HG02981 (cell line): Measurements from ENCODE around the gene VWF.
"Not testable (repeated sequence)": the region's sequence is repeated elsewhere in the genome, so short reads cannot be mapped to it uniquely, and the experiment has no call there.

ENCODE experiments used
- ATAC-seq: cut with Tn5 transposase; IDR thresholded peaks from one replicate; pipeline ENCODE4 v1.9.1; 2021; ENCODE audit warnings: mild to moderate bottlenecking, moderate library complexity; ENCODE audit not compliant: unreplicated experiment

VWF gene

DNA sequence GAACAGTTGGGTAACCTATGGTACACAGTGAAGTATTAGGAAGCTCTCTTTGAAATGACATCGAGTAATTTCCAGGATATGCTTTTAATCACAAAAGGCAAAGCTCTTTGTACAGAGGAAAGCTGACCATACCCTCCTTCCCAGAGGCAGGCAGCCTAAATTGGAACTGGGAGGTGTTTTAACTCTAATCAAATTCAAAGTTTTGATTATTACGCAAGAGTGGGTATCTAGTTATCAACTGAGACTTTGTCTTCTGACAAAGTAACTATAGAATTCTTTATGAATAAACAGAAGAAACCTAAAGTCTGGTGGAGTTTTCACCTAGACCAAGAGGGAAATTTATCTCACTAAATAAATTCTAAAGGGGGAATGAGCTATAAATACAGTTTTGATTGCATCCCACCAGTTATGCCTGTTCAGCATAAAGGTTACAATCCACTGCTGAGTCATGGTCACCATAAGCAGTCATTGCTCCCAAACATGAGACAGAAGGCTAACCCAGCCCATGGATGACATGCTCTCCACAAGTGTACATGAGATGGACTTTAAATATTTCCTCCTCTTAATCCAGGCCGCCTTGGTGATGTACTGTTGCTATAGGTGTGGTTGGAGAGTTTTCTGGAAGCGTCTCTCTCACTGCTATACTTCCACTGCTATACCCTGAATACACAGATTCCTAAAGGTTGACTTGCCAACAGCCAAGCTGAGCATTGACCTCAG lies 113.7 kb downstream of the VWF start:
- ATAC-seq = not testable (repeated sequence)

DNA sequence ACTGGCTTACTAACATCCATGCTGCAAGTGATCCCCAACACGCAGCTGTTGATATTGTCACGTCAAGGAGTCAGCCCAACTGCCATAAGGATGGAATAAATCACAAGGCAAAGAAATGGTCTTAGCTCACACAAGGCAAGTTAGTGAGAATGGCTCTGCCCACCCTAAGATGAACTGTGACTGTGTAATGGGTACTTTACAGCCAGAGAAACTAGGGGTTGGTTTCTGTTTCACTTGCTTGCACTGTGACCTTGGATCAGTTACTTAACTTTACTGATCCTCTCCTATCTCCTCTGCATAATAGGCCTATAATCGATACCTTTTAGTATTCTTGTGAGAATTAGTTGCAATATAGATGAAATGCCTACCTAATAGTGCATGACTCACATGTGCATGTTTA lies 127.2 kb downstream of the VWF start:
- no peak for ATAC-seq

DNA sequence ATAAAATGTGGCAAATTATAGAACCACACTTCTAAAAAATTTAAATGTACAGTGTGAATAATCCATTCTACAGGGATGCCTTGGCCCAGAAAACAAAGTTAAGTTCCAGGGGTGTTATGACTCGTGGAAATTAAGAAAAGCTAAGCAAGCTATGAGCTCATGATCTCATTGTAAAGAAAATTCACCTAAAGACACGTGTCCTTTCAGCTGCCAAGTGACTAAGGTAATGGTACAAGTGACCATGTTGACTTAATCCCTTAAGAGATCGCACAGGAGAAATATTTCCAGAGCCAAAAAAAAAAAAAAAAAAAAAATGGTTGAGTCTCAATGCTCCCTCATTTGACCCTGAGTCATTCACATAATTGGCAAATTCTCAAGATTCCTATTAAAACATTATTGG lies 128.0 kb downstream of the VWF start:
- ATAC-seq = no peak

DNA sequence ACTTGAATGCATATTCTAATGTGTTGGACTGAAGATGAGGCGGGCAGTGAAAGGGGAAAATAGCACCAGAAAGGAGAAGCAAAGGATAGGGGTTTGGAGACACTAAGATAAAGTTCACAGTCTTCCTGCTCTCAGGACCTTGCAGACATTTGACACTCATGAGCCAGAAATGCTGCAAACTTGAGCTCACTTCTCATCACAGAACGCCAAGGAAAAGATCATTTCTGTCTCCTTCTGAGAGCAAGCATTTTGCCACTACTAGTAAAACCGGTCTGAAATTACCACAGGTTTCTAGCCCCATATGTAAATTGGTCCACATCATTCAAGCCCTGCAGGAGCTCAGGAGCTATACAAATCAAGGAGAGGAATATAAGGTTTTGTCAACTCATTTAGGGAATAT lies 134.8 kb downstream of the VWF start:
- ATAC-seq = no peak

DNA sequence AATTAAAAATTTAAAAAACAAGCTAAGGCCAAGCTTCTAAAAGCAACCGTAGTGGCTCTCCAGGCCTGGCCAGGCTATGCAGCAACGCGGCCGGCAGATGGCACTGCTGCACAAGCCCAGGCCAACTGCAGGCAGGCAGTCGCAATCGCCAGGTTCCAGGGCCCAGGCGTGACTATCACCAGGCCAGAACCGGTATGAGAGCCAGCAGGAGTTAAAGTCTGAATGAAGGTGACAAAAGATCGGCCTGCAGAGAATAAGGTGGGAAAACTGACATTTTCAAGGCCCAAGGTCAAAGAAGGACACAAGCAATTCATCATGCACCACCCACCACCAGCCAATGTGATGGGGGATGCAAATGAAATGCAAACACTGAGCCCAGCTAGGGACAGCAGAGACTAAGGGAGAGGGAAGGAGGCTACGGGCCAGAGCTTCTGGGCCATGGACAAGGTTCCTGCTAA lies 135.8 kb downstream of the VWF start:
- ATAC-seq = no peak

DNA sequence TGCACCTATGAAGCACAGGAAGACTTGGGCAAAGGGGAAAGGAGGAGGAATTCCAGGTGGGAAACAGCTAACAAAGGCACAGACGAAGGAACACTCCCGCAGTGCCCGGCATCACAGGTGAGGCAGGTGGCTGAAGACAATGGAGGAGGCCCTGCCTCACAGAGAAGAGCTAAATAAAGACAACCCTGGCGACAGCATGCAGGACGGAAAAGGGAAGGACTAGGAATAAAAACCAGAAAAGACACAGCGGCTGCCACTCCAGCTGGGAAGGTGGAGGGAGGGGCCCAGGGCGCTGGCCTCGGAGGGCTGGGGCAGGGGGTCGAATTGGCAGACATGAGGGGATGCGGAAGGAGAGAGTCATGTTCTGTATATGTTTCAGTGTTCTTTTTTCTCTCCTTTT lies 136.4 kb downstream of the VWF start:
- ATAC-seq = no peak

DNA sequence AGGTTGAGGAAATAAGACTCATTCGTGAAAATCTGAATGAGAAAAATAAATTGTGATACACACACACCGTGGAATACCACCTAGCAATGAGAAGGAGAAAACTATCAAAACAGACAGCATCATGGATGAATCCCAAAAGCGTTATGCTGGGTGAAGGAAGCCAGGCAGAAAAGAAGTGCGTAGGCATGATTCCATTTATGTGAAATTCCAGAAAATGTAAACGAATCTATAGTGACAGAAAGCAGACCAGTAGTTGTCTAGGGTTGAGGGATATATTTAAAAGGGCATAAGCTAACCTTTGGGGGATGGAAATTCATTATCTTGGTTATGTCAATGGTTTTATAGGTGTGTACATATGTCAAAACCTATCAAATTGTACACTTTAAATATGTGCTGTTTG lies 136.9 kb downstream of the VWF start:
- ATAC-seq = no peak

DNA sequence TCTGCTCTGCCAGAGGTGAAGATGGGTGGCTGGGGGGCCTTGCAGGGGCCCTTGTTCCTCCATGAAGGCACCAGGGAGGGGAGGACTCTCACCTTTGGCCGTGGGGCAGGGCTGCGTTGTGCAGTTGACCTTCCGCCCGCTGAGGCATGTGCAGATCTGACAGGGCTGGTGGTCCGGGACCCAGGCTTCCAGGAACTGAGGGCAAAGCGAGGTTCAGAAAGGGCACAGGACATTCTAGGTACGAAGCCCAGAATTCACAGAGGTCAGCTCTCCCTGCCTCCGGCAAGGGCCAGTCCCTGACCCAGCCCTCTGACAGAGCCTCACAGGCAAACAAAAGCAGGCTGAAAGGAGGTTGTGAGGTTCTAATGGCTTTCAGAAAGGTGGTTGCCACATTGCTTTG lies 139.0 kb downstream of the VWF start:
- ATAC-seq = no peak

DNA sequence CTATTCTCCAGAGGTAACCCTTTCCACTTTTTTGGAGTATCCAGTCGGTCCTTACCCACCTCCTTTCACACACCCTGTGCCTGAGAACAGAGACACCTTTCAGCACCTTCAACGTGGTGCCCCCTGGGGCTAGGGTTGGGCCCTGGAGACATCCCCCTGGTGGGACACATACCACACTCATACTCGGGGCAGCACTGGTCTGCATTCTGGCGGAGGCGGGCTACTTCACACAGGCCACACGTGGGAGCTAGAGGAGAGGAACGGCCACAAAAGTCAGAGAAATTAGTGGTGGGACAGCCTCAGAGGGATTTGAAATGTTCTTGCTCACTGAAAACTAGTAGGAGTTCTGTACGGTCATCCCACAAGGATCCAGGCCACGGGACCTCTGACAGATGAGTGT lies 139.6 kb downstream of the VWF start:
- no peak for ATAC-seq

DNA sequence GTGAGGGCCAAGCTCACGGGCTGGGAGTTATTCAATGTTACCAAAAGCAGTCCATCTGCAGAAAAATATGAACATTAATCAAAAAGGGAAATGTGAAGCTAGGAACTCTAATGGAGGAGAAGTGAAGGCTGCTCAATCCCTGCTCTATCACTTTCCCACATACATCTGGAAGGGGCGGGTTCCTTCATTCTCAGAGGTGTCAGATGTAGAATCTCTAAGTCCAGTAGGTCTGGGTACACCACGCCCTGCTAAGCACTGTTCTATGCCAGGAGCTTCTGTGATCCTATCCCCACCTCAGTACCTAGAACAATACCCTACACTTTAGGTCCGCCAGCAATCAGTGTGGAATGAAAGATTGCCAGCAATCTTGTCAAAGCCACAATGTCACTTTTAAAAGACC lies 142.4 kb downstream of the VWF start:
- ATAC-seq = no peak

DNA sequence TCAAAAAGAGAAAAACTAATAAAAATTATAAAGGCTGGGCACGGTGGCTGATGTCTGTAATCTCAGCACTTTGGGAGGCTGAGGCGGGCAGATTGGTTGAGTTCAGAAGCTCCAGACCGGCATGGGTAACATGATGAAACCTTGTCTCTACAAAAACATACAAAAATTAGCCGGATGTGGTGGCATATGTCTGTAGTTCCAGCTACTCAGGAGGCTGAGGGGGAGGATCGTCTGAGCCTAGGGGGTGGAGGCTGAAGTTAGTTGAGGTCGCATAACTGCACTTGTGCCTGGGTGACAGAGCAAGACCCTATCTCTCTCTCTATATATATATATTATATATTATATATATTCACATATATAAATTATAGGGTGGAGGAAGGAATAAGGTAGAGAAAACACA lies 146.9 kb downstream of the VWF start:
- no peak for ATAC-seq

DNA sequence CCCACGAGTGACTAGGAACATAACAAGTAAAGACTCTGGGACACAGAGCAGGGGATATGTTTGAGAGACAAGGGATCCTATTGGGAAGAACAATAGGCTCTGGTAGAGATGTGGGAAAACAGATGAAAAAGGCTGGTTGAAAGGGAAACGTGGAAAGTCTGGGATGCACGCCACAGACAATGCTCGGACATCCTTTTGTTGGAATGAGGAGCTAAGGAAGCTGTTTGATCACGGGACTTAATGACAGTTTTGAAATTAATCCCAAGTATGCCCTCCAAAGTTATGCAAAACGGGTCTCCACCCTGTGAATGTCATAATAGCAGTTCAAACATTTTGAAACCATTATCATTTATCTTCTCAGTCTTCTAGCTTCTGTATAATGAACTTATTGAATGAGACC lies 147.8 kb downstream of the VWF start:
- ATAC-seq = no peak

DNA sequence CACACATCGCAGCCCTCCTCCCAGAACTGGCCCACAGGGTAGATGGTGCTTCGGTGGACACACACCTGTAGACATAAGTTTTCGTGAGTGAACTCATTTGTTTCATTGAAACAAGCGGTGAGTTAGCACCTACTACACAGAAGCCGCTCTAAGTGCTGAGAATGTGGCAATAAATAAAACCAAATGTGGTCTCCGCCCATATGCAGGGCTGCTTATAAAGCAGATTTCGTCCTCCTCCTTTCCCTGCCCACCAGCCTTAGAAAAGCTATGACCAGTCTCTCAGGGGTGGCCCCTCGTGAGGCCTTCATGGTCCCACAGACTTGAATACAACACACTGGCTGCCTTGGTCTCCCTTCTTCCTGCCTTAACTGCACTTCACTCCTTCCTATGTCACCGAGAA lies 148.3 kb downstream of the VWF start:
- ATAC-seq = no peak

DNA sequence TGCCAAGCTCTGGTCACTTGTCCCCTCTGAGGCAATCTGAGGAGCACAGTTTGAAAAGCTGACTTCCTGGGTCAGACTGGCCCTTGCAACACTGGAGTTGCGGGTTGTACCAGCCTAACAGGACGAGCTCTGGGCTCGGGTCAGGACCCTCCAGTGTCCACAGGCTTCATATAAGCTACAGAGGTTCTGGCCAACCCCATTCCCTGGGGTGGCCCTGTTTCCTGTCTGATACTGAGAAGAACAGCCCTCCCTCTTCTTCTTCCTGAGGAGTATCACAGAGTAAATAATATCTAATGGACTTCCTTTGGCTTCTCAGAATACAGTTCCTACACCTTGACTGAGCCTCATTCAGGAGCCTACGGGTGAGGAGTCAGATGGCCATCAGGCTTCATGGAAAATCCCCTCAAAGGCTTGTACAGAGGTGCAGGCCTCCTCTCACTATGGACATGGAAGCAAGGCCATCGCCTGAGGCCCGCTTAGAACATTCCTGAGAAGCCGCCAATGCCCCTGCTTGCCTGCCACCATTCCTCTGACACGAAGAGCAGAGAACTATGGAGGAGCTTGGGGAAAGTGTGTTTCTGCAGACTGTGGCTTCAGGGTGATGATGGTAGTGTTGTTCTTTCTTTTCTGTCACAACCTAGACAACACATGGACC lies 150.9 kb downstream of the VWF start:
- no peak for ATAC-seq

DNA sequence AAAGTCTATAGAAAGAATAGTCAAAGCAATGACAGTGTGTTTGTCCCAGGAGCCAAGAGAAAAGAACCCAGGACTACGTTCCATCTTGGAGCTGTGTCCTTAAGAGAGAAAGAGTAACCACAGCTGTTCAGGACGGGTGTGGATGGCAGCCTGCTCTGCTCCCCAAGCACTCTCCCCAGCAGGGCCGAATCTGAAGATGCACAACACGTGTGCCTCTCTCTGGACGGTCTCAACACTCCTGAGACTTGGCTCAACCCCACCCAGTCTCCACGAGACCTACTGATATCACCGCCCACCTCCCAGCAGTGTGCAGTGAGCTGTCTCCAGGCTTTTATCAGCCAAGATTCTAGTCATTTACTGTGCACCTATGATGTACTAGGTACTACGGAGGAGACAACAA lies 152.1 kb downstream of the VWF start:
- no peak for ATAC-seq

DNA sequence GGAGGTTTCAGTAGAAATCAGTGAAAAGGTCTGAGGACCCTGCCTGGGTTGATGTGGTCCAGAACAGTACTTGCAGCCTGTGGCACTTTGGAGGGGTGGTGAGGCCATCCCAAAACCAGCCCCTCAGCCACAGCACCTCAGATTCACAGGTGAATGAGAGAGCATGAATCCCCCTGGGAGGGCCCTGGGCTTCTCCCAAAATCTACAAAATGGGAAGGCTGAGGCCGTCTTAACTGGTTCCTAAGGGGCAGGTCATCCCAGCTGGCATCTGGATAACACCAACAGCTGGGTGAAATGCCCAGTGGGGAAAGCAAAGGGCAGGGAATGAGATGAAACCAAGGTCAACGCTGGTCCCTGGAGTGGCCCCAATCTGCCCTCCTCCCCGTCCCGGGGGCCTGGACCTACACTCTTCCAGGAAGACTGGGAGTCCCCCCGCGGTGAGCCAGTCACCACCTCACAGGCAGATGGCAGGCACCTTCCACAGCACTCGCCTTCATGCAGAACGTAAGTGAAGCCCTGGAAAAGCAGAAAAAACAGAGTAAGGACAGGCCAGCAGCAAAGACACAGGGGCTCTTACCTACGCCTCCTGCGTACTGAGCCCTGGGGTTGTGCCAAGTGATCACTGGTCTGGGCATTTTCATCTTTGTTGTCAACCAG lies 153.1 kb downstream of the VWF start:
- ATAC-seq = no peak

DNA sequence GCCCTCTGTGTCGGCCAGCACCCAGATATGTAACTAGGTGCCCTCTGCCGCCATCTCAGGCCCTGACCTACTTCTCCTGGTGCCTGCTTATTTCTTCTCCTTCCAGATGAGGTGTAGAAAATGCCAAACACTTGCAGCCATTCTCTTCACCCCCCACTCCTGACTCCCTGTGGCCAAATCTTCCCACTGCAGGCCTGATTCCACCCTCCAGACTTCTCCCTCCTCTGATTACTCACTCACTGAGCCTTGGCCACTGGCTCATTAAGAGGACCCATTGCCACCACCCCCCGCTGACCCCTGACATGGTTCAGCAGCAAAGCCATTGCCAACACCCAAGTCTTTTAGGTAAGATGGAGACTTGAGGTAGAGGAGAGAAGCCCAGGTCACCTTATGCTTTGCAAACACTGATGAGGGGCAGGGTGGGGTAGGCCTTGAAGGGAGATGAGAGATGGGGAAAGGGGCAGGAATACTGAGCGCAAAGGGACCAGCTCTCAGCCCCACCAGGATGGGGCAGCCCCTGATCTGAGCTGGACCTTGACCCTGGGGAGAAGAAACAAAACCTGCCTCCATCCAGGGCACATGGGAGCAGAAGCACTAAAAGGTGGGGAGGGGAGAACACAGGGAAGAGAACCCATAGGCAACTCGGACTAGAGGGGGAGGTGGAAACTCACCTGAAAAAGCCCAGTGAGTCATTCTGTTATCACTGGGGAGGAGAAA lies 154.3 kb downstream of the VWF start:
- no peak for ATAC-seq

DNA sequence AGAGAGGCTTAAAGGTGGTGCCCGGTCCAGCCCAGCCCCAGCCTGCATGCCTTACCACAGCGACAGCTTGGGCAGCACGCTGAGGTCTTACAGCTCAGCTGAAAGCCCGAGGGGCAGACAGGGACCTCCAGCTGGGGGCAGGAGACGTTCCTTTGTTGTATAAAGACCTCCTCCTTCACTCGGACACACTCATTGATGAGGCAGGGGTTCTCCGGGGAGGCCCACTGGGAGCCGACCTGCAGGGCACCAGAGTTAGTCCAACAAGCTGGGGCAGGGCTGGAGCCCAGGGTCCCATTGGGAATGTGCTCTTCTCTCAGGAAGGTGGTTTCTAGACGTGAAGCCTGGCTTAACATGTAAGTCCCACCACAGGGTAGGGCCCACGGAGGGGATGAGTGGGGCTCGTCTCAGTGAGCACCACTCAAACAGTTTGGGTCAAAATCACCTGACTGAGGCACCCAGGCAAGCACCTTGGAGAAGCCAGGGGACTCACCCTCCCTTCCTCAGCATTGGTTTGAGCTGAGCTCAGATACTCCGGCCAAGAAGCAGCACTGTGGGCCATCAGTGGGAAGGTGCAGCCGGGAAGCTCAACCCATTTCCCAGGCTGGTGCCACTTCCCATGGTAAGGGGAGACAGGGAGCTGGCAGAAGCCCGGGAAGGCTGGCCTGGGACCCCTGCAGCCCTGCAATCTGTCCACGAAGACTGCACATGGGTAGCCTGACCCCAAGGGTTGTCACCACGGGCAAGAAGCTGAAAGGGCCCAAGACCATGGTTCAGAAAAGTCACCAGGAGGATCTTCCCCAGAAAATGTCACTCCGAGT lies 155.1 kb downstream of the VWF start:
- no peak for ATAC-seq

DNA sequence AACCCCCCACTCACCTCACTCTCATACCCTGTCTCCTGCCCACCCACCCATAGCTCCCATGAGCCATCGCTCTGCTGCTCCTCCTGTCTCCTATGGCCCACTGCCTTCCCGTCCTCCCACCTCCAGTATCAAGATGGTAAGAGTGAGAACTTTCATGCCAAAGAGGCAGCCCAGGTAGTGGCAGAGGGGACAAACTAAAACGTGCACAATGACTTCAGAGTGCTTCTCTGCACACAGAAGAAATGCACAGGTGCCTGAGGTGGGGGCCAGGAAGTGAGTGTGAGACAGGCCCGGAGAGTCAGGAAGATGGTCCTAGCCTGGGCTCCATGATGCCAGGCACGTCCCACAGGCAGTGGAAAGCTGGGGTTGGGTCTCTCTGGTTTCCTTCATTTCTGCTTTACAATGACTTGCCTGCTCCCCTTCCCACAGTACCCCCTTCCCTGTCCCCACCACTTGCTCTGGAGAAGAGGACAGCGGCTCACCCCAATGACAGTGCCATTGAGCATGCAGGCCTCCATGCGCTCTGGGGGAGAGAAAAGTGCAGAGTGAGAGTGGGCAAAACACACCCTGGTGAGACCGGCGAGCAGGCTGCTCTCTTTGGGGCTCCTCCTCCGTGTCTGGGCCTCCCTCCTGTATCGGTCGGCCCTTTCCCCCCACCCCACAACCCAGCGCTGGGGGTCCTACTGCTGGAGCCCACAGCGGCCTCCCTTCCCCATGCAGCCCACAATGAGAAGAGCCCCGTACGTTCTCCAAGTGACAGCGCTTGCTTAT lies 156.6 kb downstream of the VWF start:
- ATAC-seq = no peak

DNA sequence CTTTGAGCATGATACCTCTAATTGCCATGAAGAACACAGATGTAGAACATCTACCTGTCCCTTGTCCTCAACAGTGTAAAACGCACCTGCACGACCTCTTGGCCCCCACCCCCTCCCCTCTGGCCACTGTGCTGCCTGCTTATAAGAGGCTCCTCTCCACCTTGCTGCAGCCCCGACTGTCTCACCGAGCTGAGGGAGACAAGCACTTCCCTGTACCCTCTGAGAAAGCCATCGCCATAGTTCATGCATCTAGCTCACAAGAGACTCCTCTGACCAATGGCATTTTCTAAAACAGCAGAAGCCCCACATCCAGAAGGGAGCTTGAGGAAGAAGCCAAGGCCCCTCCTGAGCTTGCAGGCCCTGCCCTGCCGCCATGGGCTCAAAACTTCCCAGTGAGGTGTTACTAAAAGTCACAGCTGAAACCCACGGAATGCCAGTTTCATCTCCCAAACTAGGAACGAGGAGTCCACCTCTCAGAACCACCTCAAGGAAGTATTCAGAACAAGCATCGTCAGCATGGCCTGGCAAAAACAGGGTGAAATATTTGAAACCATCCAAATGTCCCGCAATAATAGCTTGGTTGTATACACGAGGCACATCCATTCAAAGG lies 157.9 kb downstream of the VWF start:
- ATAC-seq = no peak
